HG03575 (cell line): ENCODE results near the gene TMEM132E.

ENCODE experiments used
- ATAC-seq: cut with Tn5 transposase; IDR thresholded peaks from one replicate; pipeline ENCODE4 v1.9.1; 2021; ENCODE audit not compliant: unreplicated experiment, insufficient number of reproducible peaks, low FRiP score; ENCODE audit errors: extremely low read depth

The TMEM132E gene

GRCh38 chr17:34567691-34568465 lies 11.5 kb upstream of the TMEM132E start:
- no peak for ATAC-seq

DNA sequence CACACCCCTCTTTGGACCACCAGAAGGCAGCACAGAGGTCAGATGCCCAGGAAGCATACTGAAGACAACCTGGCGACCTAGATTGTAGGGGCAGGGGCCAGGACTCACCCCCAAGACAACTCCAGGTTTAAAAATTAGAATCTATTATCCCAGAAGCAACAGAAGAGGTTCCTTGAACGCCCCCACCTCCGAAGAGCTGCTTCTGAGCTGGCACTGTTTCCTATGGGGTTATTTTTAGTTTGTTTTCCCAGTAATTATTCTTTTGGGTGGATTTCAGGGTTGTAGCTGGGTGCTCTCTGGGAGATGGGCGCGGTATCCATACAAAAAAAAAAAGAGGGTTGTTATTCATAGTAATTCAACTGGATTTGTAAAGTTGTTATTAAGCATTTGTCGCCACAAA lies 10.4 kb upstream of the TMEM132E start:
- ATAC-seq = no peak

- ATAC-seq = no peak
Observed at GRCh38 chr17:34569591-34569990, 9.8 kb upstream of the TMEM132E start.

GRCh38 chr17:34570506-34570905 lies 8.9 kb upstream of the TMEM132E start:
- no peak for ATAC-seq

GRCh38 chr17:34571428-34572130 lies 7.8 kb upstream of the TMEM132E start:
- ATAC-seq = no peak

DNA sequence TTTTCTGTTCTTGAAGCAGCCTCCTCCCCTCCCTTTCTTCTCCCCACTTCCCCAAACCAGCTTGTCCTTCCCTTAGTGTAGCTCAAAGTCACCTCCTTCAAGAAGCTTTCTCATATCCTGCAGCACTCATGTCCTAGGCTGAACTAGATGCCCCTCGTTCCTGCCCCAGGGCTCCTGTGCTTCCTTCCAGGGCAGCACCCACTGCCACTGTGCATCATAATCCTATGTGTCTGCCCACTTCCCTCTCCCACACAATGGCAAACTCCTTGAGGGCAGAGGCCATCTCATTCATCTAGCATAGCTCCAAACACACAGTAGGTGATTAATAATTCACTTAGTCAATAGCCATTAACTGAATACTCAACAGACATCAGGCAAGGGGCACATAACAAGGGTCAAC lies 6.9 kb upstream of the TMEM132E start:
- no peak for ATAC-seq

- ATAC-seq = no peak
Observed at GRCh38 chr17:34575182-34575581, 4.2 kb upstream of the TMEM132E start.

DNA sequence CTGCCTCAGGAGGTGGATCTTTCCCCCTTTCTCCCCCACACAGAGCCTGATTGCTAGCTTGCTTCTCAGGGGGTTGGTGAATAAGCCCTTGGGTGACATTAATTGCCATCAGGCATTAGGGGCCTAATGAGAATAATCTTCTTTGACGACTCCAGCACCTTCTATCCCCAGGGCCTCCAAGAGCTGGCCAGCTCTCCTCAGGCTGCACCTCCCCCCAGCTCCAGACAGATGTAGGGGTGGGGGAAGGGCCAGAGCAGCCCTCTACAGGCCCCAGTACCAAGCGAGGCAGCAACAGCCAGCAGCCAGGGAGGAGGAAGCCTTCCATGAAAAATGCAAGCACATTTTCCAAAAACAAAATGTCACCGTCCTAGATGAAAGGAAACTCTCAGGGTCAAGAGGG lies 1.4 kb upstream of the TMEM132E start:
- no peak for ATAC-seq

DNA sequence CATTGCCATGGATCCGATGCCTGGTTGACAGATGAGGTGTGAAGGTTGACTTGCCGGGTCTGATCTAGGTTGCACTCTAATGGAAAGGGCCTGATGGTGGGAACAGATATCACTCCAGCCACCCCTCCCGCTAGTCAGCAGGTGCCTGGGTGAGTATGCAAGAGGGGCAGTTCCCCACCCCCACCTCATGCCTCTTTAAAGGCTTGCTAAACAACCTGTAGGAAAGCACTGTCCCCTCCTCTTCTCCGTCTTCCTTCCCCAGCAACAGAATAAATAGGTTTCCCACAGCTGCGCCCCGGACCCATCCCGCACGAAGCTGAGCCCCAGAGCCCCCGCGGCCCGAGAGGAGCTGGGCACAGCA lies 746 bp upstream of the TMEM132E start:
- no peak for ATAC-seq

DNA sequence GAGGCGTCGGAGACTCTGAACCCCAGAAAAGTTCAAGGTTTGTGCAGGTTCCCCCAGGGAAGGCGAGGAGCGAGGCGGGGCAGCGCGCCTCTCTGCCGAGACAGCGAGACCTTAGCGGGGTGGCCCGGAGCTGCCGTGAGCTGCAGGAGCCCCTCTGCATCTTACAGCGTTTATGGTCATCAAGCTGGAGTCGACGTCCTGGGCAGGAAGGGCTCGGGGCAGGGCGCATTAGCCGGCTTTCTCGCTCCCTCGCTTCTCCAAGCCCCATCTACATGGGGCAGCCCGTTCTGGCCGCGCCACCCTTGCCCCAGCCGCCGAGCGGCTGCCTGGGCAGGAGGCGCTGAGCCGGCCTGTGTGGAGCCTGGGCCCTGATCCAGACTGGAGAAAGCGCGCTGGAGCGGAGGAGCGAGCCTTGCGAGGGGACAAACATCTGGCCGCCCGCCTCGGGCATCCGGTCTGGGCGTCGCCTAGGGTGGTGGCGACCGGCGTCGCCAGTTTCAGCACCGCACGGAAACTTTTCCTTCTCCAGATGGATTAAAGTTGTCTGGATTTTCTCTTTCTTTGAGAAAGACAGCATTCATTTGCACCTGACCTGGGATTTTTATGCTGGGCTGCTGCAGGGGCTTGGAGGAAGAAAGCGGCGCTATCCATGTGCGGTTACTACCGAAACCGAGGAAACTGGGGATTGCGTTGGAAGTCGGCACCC lies 750 bp downstream of the TMEM132E start:
- no peak for ATAC-seq

DNA sequence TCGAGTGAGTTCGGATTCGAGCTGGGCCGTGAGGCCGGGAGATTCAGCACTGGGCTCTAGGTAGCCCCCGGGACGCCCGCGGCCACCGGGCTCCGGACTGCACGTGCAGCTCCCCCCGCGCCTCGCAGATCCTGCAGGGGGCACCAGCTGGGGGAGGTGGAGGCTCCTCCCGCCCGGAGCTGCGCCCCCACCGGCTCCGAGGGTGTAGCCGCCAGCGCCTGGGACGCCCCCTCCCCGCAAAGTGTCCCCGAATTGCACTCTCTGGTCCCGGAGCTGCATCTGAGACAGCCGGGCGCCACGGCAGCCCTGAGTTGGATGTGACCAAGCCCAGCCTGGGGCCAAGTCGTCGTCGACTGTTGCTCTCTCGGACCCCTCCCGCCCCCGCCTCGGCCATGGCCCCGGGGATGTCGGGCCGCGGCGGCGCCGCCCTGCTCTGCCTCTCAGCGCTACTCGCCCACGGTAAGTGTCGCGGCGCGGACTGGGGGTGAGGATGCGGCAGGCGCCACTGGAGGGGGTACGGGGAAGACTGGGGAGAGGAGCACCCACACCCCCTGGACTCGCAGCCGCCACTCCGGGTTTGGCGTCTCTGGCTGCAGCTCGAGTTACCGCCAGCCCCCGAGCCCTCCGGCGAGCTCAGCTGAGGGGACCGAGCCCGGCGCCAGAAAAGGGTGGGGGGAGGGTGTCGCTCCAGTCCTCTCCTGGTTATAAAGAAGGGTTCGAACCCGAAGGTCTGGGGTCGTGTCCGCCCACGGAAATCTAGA lies 1.5 kb downstream of the TMEM132E start:
- no peak for ATAC-seq

DNA sequence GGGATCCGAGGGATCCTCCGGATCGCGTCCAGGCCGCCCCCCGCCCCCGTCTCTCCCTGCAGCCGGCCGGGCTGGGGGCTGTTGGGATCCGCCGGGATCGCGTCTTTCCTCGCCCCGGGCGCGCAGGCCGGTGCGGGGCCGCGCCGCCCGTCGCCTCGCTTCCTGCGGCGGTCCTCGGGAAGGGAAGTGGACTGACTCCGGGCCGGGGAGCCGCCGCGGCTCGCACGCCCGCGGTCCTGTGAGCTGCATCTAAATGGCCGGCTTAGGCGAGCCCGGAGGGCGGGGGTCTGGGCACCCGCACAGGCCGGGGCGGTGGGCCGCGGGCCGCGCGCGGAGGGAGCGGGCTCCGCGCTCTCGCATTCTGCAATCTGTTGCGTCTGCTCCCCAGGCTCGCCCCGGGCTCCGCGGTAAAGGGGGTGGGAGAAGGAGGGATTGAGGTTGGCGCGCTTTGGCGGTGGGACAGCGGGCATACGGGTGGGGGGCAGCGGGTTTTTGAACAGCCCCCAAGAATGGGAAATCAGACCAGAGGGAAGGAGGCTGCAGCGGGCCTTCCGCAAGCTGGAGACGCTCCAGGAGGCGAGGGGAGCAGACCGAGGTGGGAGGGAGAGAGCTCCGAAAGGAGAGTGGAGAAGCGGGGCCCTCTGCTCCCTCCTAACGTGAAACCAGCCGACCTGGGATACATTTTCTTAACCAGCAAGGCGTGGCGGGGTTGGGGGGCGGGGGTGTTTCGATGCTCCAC lies 2.2 kb downstream of the TMEM132E start:
- no peak for ATAC-seq

DNA sequence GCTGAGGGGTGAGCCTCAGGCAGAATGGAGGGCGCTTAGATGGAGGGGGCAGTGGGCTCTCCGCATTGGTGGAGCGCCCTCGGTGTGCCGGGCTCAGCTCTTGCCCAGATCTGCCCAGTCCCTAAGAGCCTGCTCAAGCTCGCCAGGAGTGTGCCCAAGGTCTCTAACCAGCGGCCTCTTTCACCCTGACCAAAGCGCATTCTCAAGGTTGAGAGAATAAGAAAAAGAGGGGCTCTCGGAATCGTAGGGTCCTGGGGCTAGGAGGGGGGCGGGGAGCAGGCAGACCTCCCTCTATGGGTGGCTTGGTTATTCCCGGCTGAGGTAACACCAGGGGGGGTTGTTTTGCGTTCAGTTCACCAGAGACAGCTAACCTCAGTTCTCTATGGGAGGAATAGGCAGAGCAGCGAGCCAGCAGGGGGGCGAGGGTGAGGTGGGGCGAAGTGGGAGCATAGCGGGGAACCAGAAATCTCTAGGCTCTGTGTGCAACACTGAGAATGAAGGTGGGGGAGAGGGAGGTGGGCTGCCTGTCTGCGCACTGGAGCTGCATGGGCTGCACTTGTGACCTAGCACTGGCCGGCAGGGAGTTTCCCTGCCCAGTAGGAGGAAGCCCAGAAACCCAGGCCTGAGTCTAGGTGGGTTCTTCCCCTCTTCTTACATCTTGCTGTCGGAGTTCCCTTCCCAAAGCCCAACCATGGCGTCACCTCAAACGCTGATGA lies 3.0 kb downstream of the TMEM132E start:
- no peak for ATAC-seq

- ATAC-seq = no peak
Observed at GRCh38 chr17:34582901-34583245, 3.5 kb downstream of the TMEM132E start.

DNA sequence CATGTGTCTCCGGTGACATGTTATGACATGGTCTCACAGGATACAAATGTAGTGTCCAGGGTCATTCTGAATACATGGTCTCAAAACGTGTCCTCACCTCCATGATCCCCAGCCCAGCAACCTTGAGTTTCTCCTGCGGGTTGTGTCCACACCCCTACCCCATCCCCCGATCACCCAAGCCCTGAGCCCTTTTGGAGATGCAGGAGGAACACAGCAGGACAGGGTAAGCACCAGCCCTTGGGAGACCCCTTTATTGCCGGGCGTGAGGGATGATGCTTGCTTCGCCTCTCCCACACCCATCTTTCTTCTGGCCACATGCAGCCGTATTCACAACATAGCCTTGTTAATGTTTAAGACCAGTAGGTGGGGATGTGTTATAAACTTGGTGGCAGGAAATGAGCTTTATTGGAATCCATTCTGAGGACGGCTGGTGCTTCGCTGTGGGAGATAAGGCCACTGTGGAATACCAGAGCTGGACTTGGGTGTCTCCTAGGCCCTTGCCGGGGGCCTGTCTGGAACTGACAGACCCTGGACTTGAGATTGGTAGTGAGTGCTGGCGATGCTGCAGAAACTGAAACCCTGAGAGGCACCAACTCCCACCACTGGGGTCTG lies 5.5 kb downstream of the TMEM132E start:
- ATAC-seq = no peak

DNA sequence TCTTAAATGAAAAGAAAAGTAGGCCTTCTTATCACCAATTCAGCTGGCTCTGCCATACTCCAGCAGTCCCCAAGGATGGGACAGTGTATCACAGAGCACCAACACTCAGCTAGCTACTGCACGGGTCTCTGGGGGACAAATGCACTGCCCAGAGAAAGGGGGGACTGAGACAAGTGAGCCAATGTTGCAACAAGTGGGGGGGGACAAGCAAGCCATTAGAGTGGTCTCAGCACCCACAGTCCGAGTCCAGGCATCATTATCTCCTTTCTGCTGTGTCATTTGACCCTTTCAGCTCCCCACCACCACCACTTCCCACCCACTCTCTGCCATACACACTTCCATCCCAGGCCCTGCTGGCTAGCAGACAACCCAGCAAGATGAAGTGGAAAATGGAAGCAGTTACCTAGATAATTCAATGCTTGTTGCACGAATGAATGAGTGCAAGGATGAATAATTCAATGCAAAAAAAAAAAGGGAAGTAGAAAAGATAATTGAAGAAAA lies 7.0 kb downstream of the TMEM132E start:
- no peak for ATAC-seq

- ATAC-seq = no peak
Observed at GRCh38 chr17:34588266-34588665, 8.9 kb downstream of the TMEM132E start.
